ENCODE measurements around the gene STXBP1.
"Not testable (repeated sequence)": the region's sequence is repeated elsewhere in the genome, so short reads cannot be mapped to it uniquely, and the experiment has no call there.

The STXBP1 gene

DNA sequence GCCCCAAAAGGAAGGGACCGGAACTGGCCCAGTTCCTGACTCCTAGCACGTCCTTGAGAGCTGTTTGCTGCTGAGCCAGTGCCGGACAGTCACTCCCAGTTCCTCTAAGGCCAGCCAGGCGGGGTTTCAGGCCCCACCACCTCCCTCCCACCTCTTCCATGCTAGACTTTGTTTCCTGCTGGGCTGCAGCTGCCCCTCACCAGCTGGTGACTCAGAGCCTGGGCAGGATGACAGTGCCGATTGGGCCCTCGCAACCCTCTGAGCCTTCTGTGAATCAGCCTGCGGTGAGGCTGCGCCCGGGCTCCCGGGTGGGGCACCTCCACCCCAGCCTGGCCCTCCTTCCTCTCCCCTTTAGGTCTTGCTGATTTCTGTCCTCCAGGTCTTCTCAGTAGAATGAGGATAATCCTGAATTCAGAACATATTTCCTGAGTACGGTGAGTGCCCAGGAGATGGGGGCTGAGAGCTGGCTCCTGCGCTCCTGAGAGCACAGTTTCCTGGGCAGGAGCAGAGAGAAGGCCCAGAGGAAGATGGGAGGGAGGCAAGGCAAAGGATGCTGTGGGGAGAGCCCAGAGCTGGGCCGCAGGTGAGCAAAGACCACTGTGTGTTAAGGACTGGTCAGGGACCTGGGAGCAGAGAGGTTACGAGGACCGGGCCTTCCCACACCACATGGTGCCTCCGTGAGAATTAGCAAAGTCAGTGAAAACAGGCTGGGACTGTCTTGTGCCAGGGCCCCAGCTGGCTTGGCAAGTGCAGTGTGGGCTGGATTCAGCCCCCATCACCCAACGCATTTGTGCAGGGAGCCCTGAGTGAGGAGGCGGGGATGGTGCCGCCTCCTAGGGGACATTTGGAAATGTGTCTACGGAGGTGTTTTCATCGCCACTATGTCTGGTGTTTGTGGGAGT is 32.9 kb upstream of the STXBP1 start:
- Histone ChIP-seq H3K9me2 (replicated peaks; ENCODE audit: insufficient read depth, low read length) (no peaks in the 10 kb centered on the region), H3K27me3 (ENCODE audit: low read length) (no peaks in the 10 kb centered on the region), H3K79me2 (ENCODE audit: insufficient read depth, low read length) (no peaks in the 10 kb centered on the region), H2AFZ (ENCODE audit: low read depth, low read length, severe bottlenecking) (no peak overlapping the region), H3K9ac (ENCODE audit: low read length) (no peak overlapping the region), H3K4me3 (ENCODE audit: insufficient read depth, low read length, poor library complexity, severe bottlenecking) (no peak overlapping the region), H4K20me1 (ENCODE audit: low read depth, low read length) (no peaks in the 10 kb centered on the region), H3K4me2 (ENCODE audit: low read depth, low read length, poor library complexity, severe bottlenecking) (no peak overlapping the region), H3F3A (ENCODE audit: insufficient read depth) (no peaks in the 10 kb centered on the region), H3K9me3 (ENCODE audit: insufficient read depth, low read length) (no peaks in the 10 kb centered on the region), H3K36me3 (ENCODE audit: low read length) (no peaks in the 10 kb centered on the region), H3K27ac (ENCODE audit: low read depth, low read length) (no peak overlapping the region)
- TF ChIP-seq EZH2phosphoT487 (conservative IDR thresholded peaks at IDR 0.05; ENCODE audit: low read length) (no peak), CTCF (IDR thresholded peaks at IDR 0.05; ENCODE audit: insufficient read depth, low read length, poor library complexity, severe bottlenecking) (no peak)

GRCh38 chr9:127580366-127580765 is 31.7 kb upstream of the STXBP1 start:
- no peak overlapping the region for H3K9ac ChIP-seq (ENCODE audit: low read length)

DNA sequence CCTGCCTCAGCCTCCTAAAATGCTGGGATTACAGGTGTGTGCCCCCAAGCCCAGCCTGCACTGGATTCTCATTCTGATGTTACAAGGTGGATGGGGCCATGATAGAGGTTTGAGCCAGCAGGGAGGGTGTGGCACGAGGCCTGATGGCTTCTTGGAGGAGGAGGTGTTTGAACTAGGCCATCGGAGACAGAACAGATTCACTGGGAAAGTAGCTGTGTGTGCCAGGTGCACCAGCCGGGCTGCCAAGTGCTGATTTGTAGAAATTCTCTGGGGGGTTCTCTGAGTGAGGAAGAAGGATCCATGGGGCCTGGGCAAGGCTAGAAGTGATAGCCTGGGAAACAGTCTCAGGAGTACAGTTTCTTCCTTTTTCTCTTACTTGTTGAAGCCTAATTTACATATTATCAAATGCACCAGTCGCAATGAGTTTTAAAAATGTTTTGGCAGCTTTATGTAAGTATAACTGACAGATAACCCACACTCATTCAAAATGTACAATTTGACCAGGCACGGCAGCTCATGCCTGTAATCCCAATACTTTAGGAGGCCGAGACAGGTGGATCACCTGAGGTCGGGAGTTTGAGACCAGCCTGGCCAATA is 31.1 kb upstream of the STXBP1 start:
- no peaks in the 10 kb centered on the region for H3K79me2 ChIP-seq (ENCODE audit: insufficient read depth, low read length)

More at GRCh38 chr9:127580366-127580765, 31.7 kb upstream of the STXBP1 start:
- Histone ChIP-seq H3K9me2 (replicated peaks; ENCODE audit: insufficient read depth, low read length) (no peaks in the 10 kb centered on the region), H3K27ac (ENCODE audit: low read depth, low read length) (no peak overlapping the region), H3K27me3 (ENCODE audit: low read length) (no peaks in the 10 kb centered on the region), H2AFZ (ENCODE audit: low read depth, low read length, severe bottlenecking) (no peak overlapping the region), H3K79me2 (ENCODE audit: insufficient read depth, low read length) (no peaks in the 10 kb centered on the region), H3K36me3 (ENCODE audit: low read length) (no peaks in the 10 kb centered on the region), H3K4me3 (ENCODE audit: insufficient read depth, low read length, poor library complexity, severe bottlenecking) (no peak overlapping the region), H3F3A (ENCODE audit: insufficient read depth) (no peaks in the 10 kb centered on the region), H3K4me2 (ENCODE audit: low read depth, low read length, poor library complexity, severe bottlenecking) (no peak overlapping the region), H3K9me3 (ENCODE audit: insufficient read depth, low read length) (no peaks in the 10 kb centered on the region), H4K20me1 (ENCODE audit: low read depth, low read length) (no peaks in the 10 kb centered on the region)
- no peak for TF ChIP-seq CTCF (IDR thresholded peaks at IDR 0.05; ENCODE audit: insufficient read depth, low read length, poor library complexity, severe bottlenecking)
- TF ChIP-seq EZH2phosphoT487 (conservative IDR thresholded peaks at IDR 0.05; ENCODE audit: low read length) = no peak

DNA sequence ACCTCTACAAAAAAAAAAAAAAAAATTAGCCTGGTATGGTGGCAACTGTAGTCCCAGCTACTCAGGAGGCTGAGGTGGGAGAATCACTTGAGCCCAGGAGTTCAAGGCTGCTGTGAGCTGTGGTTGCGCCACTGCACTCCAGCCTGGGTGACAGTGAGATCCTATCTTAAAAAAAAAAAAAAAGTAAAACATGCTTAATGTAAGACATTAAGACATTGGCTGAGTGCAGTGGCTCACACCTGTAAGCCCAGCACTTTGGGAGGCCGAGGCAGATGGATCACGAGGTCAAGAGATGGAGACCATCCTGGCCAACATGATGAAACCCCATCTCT is 27.6 kb upstream of the STXBP1 start:
- H2AFZ ChIP-seq (ENCODE audit: low read depth, low read length, severe bottlenecking); H3K36me3 ChIP-seq (ENCODE audit: low read length); H3K9me2 ChIP-seq (replicated peaks; ENCODE audit: insufficient read depth, low read length); H3K79me2 ChIP-seq (ENCODE audit: insufficient read depth, low read length); H3K9me3 ChIP-seq (ENCODE audit: insufficient read depth, low read length); H3K27me3 ChIP-seq (ENCODE audit: low read length); H3F3A ChIP-seq (ENCODE audit: insufficient read depth); H3K4me3 ChIP-seq (ENCODE audit: insufficient read depth, low read length, poor library complexity, severe bottlenecking); H3K27ac ChIP-seq (ENCODE audit: low read depth, low read length); H4K20me1 ChIP-seq (ENCODE audit: low read depth, low read length); H3K4me2 ChIP-seq (ENCODE audit: low read depth, low read length, poor library complexity, severe bottlenecking); H3K9ac ChIP-seq (ENCODE audit: low read length): not testable (repeated sequence)

More for the DNA sequence above, 31.1 kb upstream of the STXBP1 start:
- Histone ChIP-seq H3K27ac (ENCODE audit: low read depth, low read length) (no peak overlapping the region), H3K9me2 (replicated peaks; ENCODE audit: insufficient read depth, low read length) (no peaks in the 10 kb centered on the region), H2AFZ (ENCODE audit: low read depth, low read length, severe bottlenecking) (no peak overlapping the region), H3K4me2 (ENCODE audit: low read depth, low read length, poor library complexity, severe bottlenecking) (no peak overlapping the region), H3K9me3 (ENCODE audit: insufficient read depth, low read length) (no peaks in the 10 kb centered on the region), H3F3A (ENCODE audit: insufficient read depth) (no peaks in the 10 kb centered on the region), H3K4me3 (ENCODE audit: insufficient read depth, low read length, poor library complexity, severe bottlenecking) (no peak overlapping the region), H3K27me3 (ENCODE audit: low read length) (no peaks in the 10 kb centered on the region), H3K36me3 (ENCODE audit: low read length) (no peaks in the 10 kb centered on the region), H4K20me1 (ENCODE audit: low read depth, low read length) (no peaks in the 10 kb centered on the region), H3K9ac (ENCODE audit: low read length) (no peak overlapping the region)
- TF ChIP-seq CTCF (IDR thresholded peaks at IDR 0.05; ENCODE audit: insufficient read depth, low read length, poor library complexity, severe bottlenecking) (no peak), EZH2phosphoT487 (conservative IDR thresholded peaks at IDR 0.05; ENCODE audit: low read length) (no peak)
